ENCODE data around the gene NR4A2. TPM values are rescaled to one million over a fixed set of nuclear protein-coding genes. Genes with fewer than 3 reads are reported as not detected.

NR4A2 gene
- total RNA-seq, 1 experiment from 2014 or later, result 12.0 TPM

- peak overlapping the region; percentile 97 for H3K27ac ChIP-seq (ENCODE audit: low read length)
- ATAC-seq (peak; percentile 49), DNase-seq (peak; percentile 79)
- H3K27me3 ChIP-seq (ENCODE audit: low read length), result no peaks in the 10 kb centered on the region
- H3K9me2 ChIP-seq (replicated peaks; ENCODE audit: low read length), result no peaks in the 10 kb centered on the region
- peaks cover 20% of the 10 kb centered on the region for H3K4me1 ChIP-seq (ENCODE audit: insufficient read depth, low read length)
- no peaks in the 10 kb centered on the region for H3K79me2 ChIP-seq (ENCODE audit: low read length)
- peaks cover 25% of the 10 kb centered on the region for H4K20me1 ChIP-seq (ENCODE audit: low read length)
- no peaks in the 10 kb centered on the region for H3F3A ChIP-seq (ENCODE audit: low read length, unreplicated experiment)
- POLR2A ChIA-PET (ENCODE audit: unreplicated experiment), result interaction anchor here (0.5 to 1.2 kb wide), 10 partner anchors 8 to 995 kb away, joined by 3 to 14 read pairs (median 6); no protein-coding TSS in a partner anchor
- TF ChIP-seq EZH2phosphoT487 (IDR thresholded peaks at IDR 0.05; ENCODE audit: borderline replicate concordance, low read length), result no peak
- peak; percentile 31; the same call in 1 of the 2 replicates for TF ChIP-seq CTCF (conservative IDR thresholded peaks at IDR 0.05; ENCODE audit: low read depth, low read length)
- no peak for TF ChIP-seq EZH2 (IDR thresholded peaks at IDR 0.05; ENCODE audit: low read length, unreplicated experiment)
- no peaks in the 10 kb centered on the region for H3K9me3 ChIP-seq (ENCODE audit: low read length)
- peak overlapping the region; percentile 99 for H3K9ac ChIP-seq (ENCODE audit: low read length)
- peak overlapping the region; percentile 86 for H2AFZ ChIP-seq (ENCODE audit: low read length)
- CTCF ChIA-PET, result interaction anchor here (0.6 to 1.7 kb wide), 7 partner anchors 146 to 1749 kb away, joined by 3 to 10 read pairs (median 4); no protein-coding TSS in a partner anchor
- BruUV-seq (replicated peaks), result TSS peak; percentile 82
- intact Hi-C loops (cut with micrococcal nuclease), result loop anchor here (1.0 to 5.0 kb wide), 7 partner anchors 66 to 960 kb away; partner anchors contain the start of gene GPD2
- no peaks in the 10 kb centered on the region for H3K36me3 ChIP-seq (ENCODE audit: low read depth, low read length)
- peak overlapping the region; percentile 95 for H3K4me3 ChIP-seq (ENCODE audit: low read length)
- H3K4me2 ChIP-seq (ENCODE audit: low read length), result peak overlapping the region; percentile 99
Measured at GRCh38 chr2:156334496-156335478, 2.3 kb upstream of the NR4A2 start.

GRCh38 chr2:156333951-156334495 lies 1.5 kb upstream of the NR4A2 start:
- ChIA-PET POLR2A (ENCODE audit: unreplicated experiment) (interaction anchor here (0.5 to 1.2 kb wide), 8 partner anchors 8 to 995 kb away, joined by 3 to 14 read pairs (median 6); no protein-coding TSS in a partner anchor), CTCF (interaction anchor here (0.7 to 1.7 kb wide), 3 partner anchors 147 to 1750 kb away, joined by 3 to 10 read pairs (median 4); no protein-coding TSS in a partner anchor)
- Histone ChIP-seq H3K4me1 (ENCODE audit: insufficient read depth, low read length) (peaks cover 20% of the 10 kb centered on the region), H3K27me3 (ENCODE audit: low read length) (no peaks in the 10 kb centered on the region), H3K9me3 (ENCODE audit: low read length) (no peaks in the 10 kb centered on the region), H3F3A (ENCODE audit: low read length, unreplicated experiment) (no peaks in the 10 kb centered on the region), H3K36me3 (ENCODE audit: low read depth, low read length) (no peaks in the 10 kb centered on the region), H3K27ac (ENCODE audit: low read length) (peak overlapping the region; percentile 97), H2AFZ (ENCODE audit: low read length) (peak overlapping the region; percentile 84), H4K20me1 (ENCODE audit: low read length) (peaks cover 25% of the 10 kb centered on the region), H3K9ac (ENCODE audit: low read length) (peak overlapping the region; percentile 99), H3K4me3 (ENCODE audit: low read length) (peak overlapping the region; percentile 95), H3K79me2 (ENCODE audit: low read length) (no peaks in the 10 kb centered on the region), H3K4me2 (ENCODE audit: low read length) (peak overlapping the region; percentile 99), H3K9me2 (replicated peaks; ENCODE audit: low read length) (no peaks in the 10 kb centered on the region)
- DNase-seq, result no peak
- intact Hi-C loops (cut with micrococcal nuclease), result loop anchor here (1.0 to 5.0 kb wide), 6 partner anchors 102 to 960 kb away; partner anchors contain the start of gene GPD2
- BruUV-seq (replicated peaks), result no TSS peak
- TF ChIP-seq CTCF (conservative IDR thresholded peaks at IDR 0.05; ENCODE audit: low read depth, low read length) (no peak), EZH2phosphoT487 (IDR thresholded peaks at IDR 0.05; ENCODE audit: borderline replicate concordance, low read length) (no peak), EZH2 (IDR thresholded peaks at IDR 0.05; ENCODE audit: low read length, unreplicated experiment) (no peak)
- peak; percentile 14 for ATAC-seq

Data from PC-3 (cell line).